Naive thymus-derived CD4-positive, alpha-beta T cell (primary cell): Measurements from ENCODE around the gene DDX10. TPM values are rescaled to one million over a fixed set of nuclear protein-coding genes. Genes with fewer than 3 reads are reported as not detected.
A peak's percentile ranks its signal among the peaks of the same experiment; 100 is the strongest.

Experiments
- ATAC-seq: fragments of 150-1000 bp; cut with Tn5 transposase; 2 replicates; pipeline ENCODE4 v1.10.0; 2021; ENCODE audit warnings: mild to moderate bottlenecking, moderate library complexity
- CTCF ChIA-PET: fragments of 350-600 bp; sonication (Branson Sonifier 250); formaldehyde crosslinking; loops from one replicate; lab custom pipeline; 2021; ENCODE audit warnings: antibody characterized with exemption; lab: Charles Lee
- POLR2A ChIA-PET: fragments of 350-600 bp; sonication (Branson Sonifier 250); formaldehyde crosslinking; loops from one replicate; lab custom pipeline; 2021; ENCODE audit warnings: antibody characterized with exemption, inconsistent platforms; lab: Charles Lee
- DNase-seq, 9 donors: peaks; one replicate each; pipeline versions ENCODE4 v3.0.0 to v3.0.0-alpha.2; 2020 to 2022; ENCODE audit warnings: mixed read lengths in 1 of 9
- H3K27ac ChIP-seq: one replicate; pipeline ENCODE4 v1.7.0; 2013; ENCODE audit warnings: mild to moderate bottlenecking, low read depth, low read length, moderate library complexity
- H3K27me3 ChIP-seq, 2 donors: one replicate each; pipeline ENCODE4 v1.7.0; 2013; ENCODE audit warnings: low read length in 2 of 2, mild to moderate bottlenecking in 2 of 2, moderate library complexity in 2 of 2; ENCODE audit not compliant: control insufficient read depth in 2 of 2, insufficient read depth in 2 of 2
- H3K36me3 ChIP-seq, 3 experiments: 1 replicate in 2 of 3; 2 replicates in 1 of 3; pipeline ENCODE4 v1.7.0; 2013; ENCODE audit warnings: low read length in 3 of 3, mild to moderate bottlenecking in 3 of 3, moderate library complexity in 1 of 3; ENCODE audit not compliant: insufficient read depth in 3 of 3, control insufficient read depth in 2 of 3
- H3K4me1 ChIP-seq, 2 donors: one replicate each; pipeline ENCODE4 v1.7.0; 2013; ENCODE audit warnings: low read length in 2 of 2, mild to moderate bottlenecking in 2 of 2, moderate library complexity in 1 of 2; ENCODE audit not compliant: control insufficient read depth in 2 of 2, insufficient read depth in 2 of 2
- H3K4me3 ChIP-seq: 2 replicates; pipeline ENCODE4 v1.7.0; 2013; ENCODE audit warnings: mild to moderate bottlenecking, low read length
- H3K9me3 ChIP-seq, 3 experiments: 1 replicate in 2 of 3; 2 replicates in 1 of 3; pipeline ENCODE4 v1.7.0; 2013; ENCODE audit warnings: low read length in 3 of 3; ENCODE audit not compliant: control insufficient read depth in 2 of 3
- H3K27ac Mint-ChIP-seq, 9 donors: one replicate each; pipeline ENCODE4 v1.8.0; 2020 to 2022; ENCODE audit warnings: mixed read lengths in 9 of 9, mild to moderate bottlenecking in 8 of 9, moderate library complexity in 5 of 9, inconsistent platforms in 2 of 9
- H3K27me3 Mint-ChIP-seq, 5 donors: one replicate each; pipeline ENCODE4 v1.8.0; 2021 to 2022; ENCODE audit warnings: mixed read lengths in 5 of 5, mild to moderate bottlenecking in 1 of 5
- H3K36me3 Mint-ChIP-seq, 5 donors: one replicate each; pipeline ENCODE4 v1.8.0; 2020 to 2022; ENCODE audit warnings: mixed read lengths in 5 of 5, mild to moderate bottlenecking in 3 of 5, inconsistent platforms in 1 of 5
- H3K4me1 Mint-ChIP-seq, 7 donors: one replicate each; pipeline ENCODE4 v1.8.0; 2020 to 2022; ENCODE audit warnings: mixed read lengths in 7 of 7, mild to moderate bottlenecking in 3 of 7, inconsistent platforms in 1 of 7
- H3K4me3 Mint-ChIP-seq, 10 donors: one replicate each; pipeline ENCODE4 v1.8.0; 2020 to 2022; ENCODE audit warnings: mild to moderate bottlenecking in 10 of 10, mixed read lengths in 10 of 10, moderate library complexity in 6 of 10, inconsistent platforms in 2 of 10
- H3K9me3 Mint-ChIP-seq, 11 donors: one replicate each; pipeline ENCODE4 v1.8.0; 2020 to 2022; ENCODE audit warnings: mixed read lengths in 11 of 11, mild to moderate bottlenecking in 4 of 11, inconsistent platforms in 1 of 11, moderate library complexity in 1 of 11
- intact Hi-C, 2 donors: fragments of 100-400 bp; cut with micrococcal nuclease; formaldehyde crosslinking; loops; one replicate each; pipeline ENCODE4 v1.15.1; 2023
- polyA plus RNA-seq, 2 donors: library from polyadenylated mRNA; unstranded; fragments of 300-500 nt; fragmentation: Illumina TruSeq; gene quantifications; one replicate each; pipeline ENCODE4 v1.2.3, GENCODE V29; 2021
- total RNA-seq, 6 experiments: library from RNA in 5 of 6; stranded (reverse) in 5 of 6; gene quantifications; 1 replicate in 5 of 6; 2 replicates in 1 of 6; pipeline ENCODE4 v1.2.3 and lab custom pipeline; 2021 to 2026

The DDX10 gene
- total RNA-seq = 10 to 100 TPM; 16.7 to 34.6 (median 22.8) TPM
- 10 to 100 TPM; 14.8 to 16.7 TPM for polyA plus RNA-seq
- 47.8 reads per million, percentile 70 among the genes with 10 or more reads in this experiment for total RNA-seq (lab: John Stamatoyannopoulos, UW)

GRCh38 chr11:108664730-108665525 lies at the start of gene DDX10:
TSS of gene DDX10 (plus strand) at chr11:108665069. CDS start at chr11:108665154, 85 bp downstream.
- ATAC-seq = peak; percentile 99
- peaks cover 0 to 14% (median 6%) of the 10 kb centered on the region in 5 donors for H3K36me3 Mint-ChIP-seq

GRCh38 chr11:108616549-108616948 lies 48.3 kb upstream of the DDX10 start:
- DNase-seq = no peak
- Histone ChIP-seq H3K27me3 (peaks cover 0 to 4% of the 10 kb centered on the region in 2 donors), H3K36me3 (no peaks in the 10 kb centered on the region), H3K9me3 (no peaks in the 10 kb centered on the region), H3K4me1 (no peaks in the 10 kb centered on the region), H3K27ac (no peak overlapping the region), H3K4me3 (no peak overlapping the region)
- Mint-ChIP-seq H3K4me3 (no peak overlapping the region), H3K27me3 (peaks cover 4 to 27% (median 9%) of the 10 kb centered on the region in 5 donors), H3K9me3 (no peaks in the 10 kb centered on the region), H3K36me3 (no peaks in the 10 kb centered on the region), H3K27ac (no peak overlapping the region), H3K4me1 (peaks cover 0 to 5% (median 0%) of the 10 kb centered on the region in 7 donors)
- ChIA-PET POLR2A (no interaction called here), CTCF (no interaction called here)
- intact Hi-C loops = no loop called here
- no peak for ATAC-seq

More at GRCh38 chr11:108664730-108665525, at the start of gene DDX10:
- ChIA-PET CTCF (interaction anchor here (0.9 to 1.5 kb wide), 3 partner anchors 17 to 656 kb away, joined by 3 to 7 read pairs (median 4); partner anchors contain the start of gene CUL5), POLR2A (interaction anchor here (0.6 to 1.6 kb wide), 7 partner anchors 11 to 656 kb away, joined by 3 to 10 read pairs (median 4); partner anchors contain the start of genes C11orf65, CUL5 and EXPH5)
- H3K27ac ChIP-seq = peak within 1 kb of the TSS; percentile 77
- DNase-seq = peak; percentile 95 to 99 (median 98)
- peaks cover 0 to 9% (median 0%) of the 10 kb centered on the region in 5 donors for H3K27me3 Mint-ChIP-seq
- intact Hi-C loops = loop anchor here (1.0 to 10.0 kb wide), 16 partner anchors 9 to 1208 kb away; partner anchors contain the start of genes ACAT1 (in 2 of the 2), ALKBH8 (in 2 of the 2), C11orf65 (in 2 of the 2) and EXPH5 (in 2 of the 2)
- H3K9me3 ChIP-seq = no peaks in the 10 kb centered on the region
- H3K27ac Mint-ChIP-seq = peak within 1 kb of the TSS; percentile 79 to 100 (median 97)
- peak within 1 kb of the TSS; percentile 91 to 100 (median 100) for H3K4me3 Mint-ChIP-seq
- H3K36me3 ChIP-seq = no peaks in the 10 kb centered on the region
- H3K9me3 Mint-ChIP-seq = peaks cover 0 to 6% (median 0%) of the 10 kb centered on the region in 11 donors
- H3K27me3 ChIP-seq = no peaks in the 10 kb centered on the region
- H3K4me1 Mint-ChIP-seq = peaks cover 24 to 56% (median 47%) of the 10 kb centered on the region in 7 donors
- H3K4me1 ChIP-seq = peaks cover 18 to 22% of the 10 kb centered on the region in 2 donors
- peak within 1 kb of the TSS; percentile 80 for H3K4me3 ChIP-seq

GRCh38 chr11:108617055-108617454 lies 47.8 kb upstream of the DDX10 start:
- no peaks in the 10 kb centered on the region for H3K4me1 ChIP-seq
- peaks cover 0 to 6% (median 0%) of the 10 kb centered on the region in 7 donors for H3K4me1 Mint-ChIP-seq
- no peaks in the 10 kb centered on the region for H3K36me3 Mint-ChIP-seq
- ATAC-seq (no peak), DNase-seq (no peak)
- intact Hi-C loops = no loop called here
- no peak overlapping the region for H3K27ac ChIP-seq
- no peaks in the 10 kb centered on the region for H3K36me3 ChIP-seq
- no peak overlapping the region for H3K4me3 ChIP-seq
- peaks cover 4 to 27% (median 9%) of the 10 kb centered on the region in 5 donors for H3K27me3 Mint-ChIP-seq
- H3K27ac Mint-ChIP-seq = no peak overlapping the region
- ChIA-PET POLR2A (no interaction called here), CTCF (no interaction called here)
- no peaks in the 10 kb centered on the region for H3K9me3 ChIP-seq
- H3K27me3 ChIP-seq = peaks cover 0 to 4% of the 10 kb centered on the region in 2 donors
- H3K4me3 Mint-ChIP-seq = no peak overlapping the region
- H3K9me3 Mint-ChIP-seq = no peaks in the 10 kb centered on the region

GRCh38 chr11:108618529-108618928 lies 46.3 kb upstream of the DDX10 start:
- H3K4me3 Mint-ChIP-seq = no peak overlapping the region
- peaks cover 4 to 27% (median 9%) of the 10 kb centered on the region in 5 donors for H3K27me3 Mint-ChIP-seq
- DNase-seq = no peak
- Histone ChIP-seq H3K36me3 (no peaks in the 10 kb centered on the region), H3K27ac (no peak overlapping the region), H3K4me1 (no peaks in the 10 kb centered on the region), H3K9me3 (no peaks in the 10 kb centered on the region), H3K4me3 (no peak overlapping the region), H3K27me3 (peaks cover 0 to 4% of the 10 kb centered on the region in 2 donors)
- H3K9me3 Mint-ChIP-seq = no peaks in the 10 kb centered on the region
- POLR2A ChIA-PET = no interaction called here
- no peak overlapping the region for H3K27ac Mint-ChIP-seq
- peaks cover 0 to 6% (median 0%) of the 10 kb centered on the region in 7 donors for H3K4me1 Mint-ChIP-seq
- no peak for ATAC-seq
- intact Hi-C loops = no loop called here
- no peaks in the 10 kb centered on the region for H3K36me3 Mint-ChIP-seq
- CTCF ChIA-PET = no interaction called here

GRCh38 chr11:108620958-108621772 lies 43.7 kb upstream of the DDX10 start:
- ChIA-PET CTCF (no interaction called here), POLR2A (no interaction called here)
- Mint-ChIP-seq H3K4me1 (peaks cover 0 to 12% (median 6%) of the 10 kb centered on the region in 7 donors), H3K4me3 (no peak overlapping the region), H3K36me3 (no peaks in the 10 kb centered on the region), H3K9me3 (peaks cover 0 to 2% (median 0%) of the 10 kb centered on the region in 11 donors), H3K27me3 (peaks cover 0 to 29% (median 9%) of the 10 kb centered on the region in 5 donors), H3K27ac (no peak overlapping the region)
- intact Hi-C loops = no loop called here
- Histone ChIP-seq H3K27ac (no peak overlapping the region), H3K27me3 (peaks cover 0 to 4% of the 10 kb centered on the region in 2 donors), H3K4me3 (no peak overlapping the region), H3K36me3 (no peaks in the 10 kb centered on the region), H3K9me3 (no peaks in the 10 kb centered on the region), H3K4me1 (no peaks in the 10 kb centered on the region)
- DNase-seq (no peak), ATAC-seq (no peak)

- intact Hi-C loops = no loop called here
- Histone ChIP-seq H3K27me3 (peaks cover 0 to 4% of the 10 kb centered on the region in 2 donors), H3K4me1 (no peaks in the 10 kb centered on the region), H3K9me3 (no peaks in the 10 kb centered on the region), H3K36me3 (no peaks in the 10 kb centered on the region), H3K4me3 (no peak overlapping the region), H3K27ac (no peak overlapping the region)
- Mint-ChIP-seq H3K36me3 (no peaks in the 10 kb centered on the region), H3K27ac (no peak overlapping the region), H3K4me1 (peaks cover 0 to 12% (median 6%) of the 10 kb centered on the region in 7 donors), H3K27me3 (peaks cover under 1 to 23% (median 9%) of the 10 kb centered on the region in 5 donors), H3K4me3 (no peak overlapping the region), H3K9me3 (peaks cover 0 to 2% (median 0%) of the 10 kb centered on the region in 11 donors)
- no peak for DNase-seq
- ChIA-PET POLR2A (no interaction called here), CTCF (no interaction called here)
- no peak for ATAC-seq
These were observed 42.5 kb upstream of the DDX10 start for GRCh38 chr11:108622341-108622740.
